H1 (cell line): Measurements from ENCODE around the gene DYNC1H1. TPM values are rescaled to one million over a fixed set of nuclear protein-coding genes. Genes with fewer than 3 reads are reported as not detected.

Experiments used
- CHD7 ChIP-seq: fragments of 300-600 bp; sonication (generic); IDR thresholded peaks from 2 replicates; pipeline ENCODE4 v1.7.1; 2012; ENCODE audit warnings: low read length, moderate library complexity, mild to moderate bottlenecking, inconsistent platforms; ENCODE audit not compliant: insufficient replicate concordance
- EGR1 ChIP-seq: IDR thresholded peaks from 2 replicates; pipeline ENCODE4 v1.6.1; 2011; ENCODE audit warnings: low read depth, low read length, borderline replicate concordance
- HDAC2 ChIP-seq, 2 experiments: fragments of 300-600 bp in 1 of 2; sonication (generic) in 1 of 2; IDR thresholded peaks; 2 replicates each; pipeline ENCODE4 v1.6.1; 2011 to 2012; ENCODE audit warnings: low read depth in 2 of 2, low read length in 2 of 2, mild to moderate bottlenecking in 2 of 2, moderate library complexity in 2 of 2, borderline replicate concordance in 1 of 2, inconsistent platforms in 1 of 2
- PHF8 ChIP-seq: fragments of 200-600 bp; sonication (generic); conservative IDR thresholded peaks from 2 replicates; pipeline ENCODE4 v1.7.1; 2012; ENCODE audit warnings: low read depth, mild to moderate bottlenecking, inconsistent platforms, low read length, moderate library complexity
- RBBP5 ChIP-seq: IDR thresholded peaks from 2 replicates; pipeline ENCODE4 v1.7.1; 2012; ENCODE audit warnings: low read depth, mild to moderate bottlenecking, inconsistent platforms, low read length, moderate library complexity, borderline replicate concordance
- polyA plus RNA-seq, 7 experiments: library from polyadenylated mRNA; depleted of rRNA in 3 of 7; stranded (reverse) in 5 of 7; unstranded in 2 of 7; fragments of >200 nt in 5 of 7; fragments of 200-250 nt in 2 of 7; gene quantifications; 1 replicate in 5 of 7; 2 replicates in 1 of 7; 4 replicates in 1 of 7; pipeline versions ENCODE4 v1.2.1 to v1.2.3, GENCODE V29; 2011 to 2013; ENCODE audit warnings: missing spikeins in 2 of 7, mixed read lengths in 2 of 7
- total RNA-seq: library from RNA; stranded (reverse); fragmentation: NEBNext Ultra II Directional; extraction: Animal tissue kit (Norgen Biotek cat#: 25700); gene quantifications from 2 replicates; pipeline ENCODE4 v1.2.1, GENCODE V29; 2021

DYNC1H1 gene
- total and polyA plus RNA-seq, 2 of the 8 experiments (the other 6 are each of a cell fraction or from before 2014, with no cell fraction given): 238 to 387 TPM

- TF ChIP-seq HDAC2 (IDR thresholded peaks at IDR 0.05; ENCODE audit: borderline replicate concordance in 1 of 2, low read depth in 2 of 2, low read length in 2 of 2) (no peak), RBBP5 (no peak), PHF8 (no peak), CHD7 (no peak), EGR1 (no peak)
- TF ChIP-seq, all 59 proteins: peak for 0
These were observed 13.7 kb upstream of the DYNC1H1 start (continued) for GRCh38 chr14:101950516-101951215.
